Activated CD8-positive, alpha-beta memory T cell treated with anti-CD3 and anti-CD28 coated beads, Interleukin-2, amount 50 U/mL, for 24 hours (primary cell): ENCODE results near the gene TUBB4B.
"Not testable (repeated sequence)": the region's sequence is repeated elsewhere in the genome, so short reads cannot be mapped to it uniquely, and the experiment has no call there.

ENCODE experiments used
- DNase-seq: peaks from one replicate; pipeline ENCODE4 v3.0.0-alpha.2; 2020; ENCODE audit errors: extremely low read depth

Gene TUBB4B

DNA sequence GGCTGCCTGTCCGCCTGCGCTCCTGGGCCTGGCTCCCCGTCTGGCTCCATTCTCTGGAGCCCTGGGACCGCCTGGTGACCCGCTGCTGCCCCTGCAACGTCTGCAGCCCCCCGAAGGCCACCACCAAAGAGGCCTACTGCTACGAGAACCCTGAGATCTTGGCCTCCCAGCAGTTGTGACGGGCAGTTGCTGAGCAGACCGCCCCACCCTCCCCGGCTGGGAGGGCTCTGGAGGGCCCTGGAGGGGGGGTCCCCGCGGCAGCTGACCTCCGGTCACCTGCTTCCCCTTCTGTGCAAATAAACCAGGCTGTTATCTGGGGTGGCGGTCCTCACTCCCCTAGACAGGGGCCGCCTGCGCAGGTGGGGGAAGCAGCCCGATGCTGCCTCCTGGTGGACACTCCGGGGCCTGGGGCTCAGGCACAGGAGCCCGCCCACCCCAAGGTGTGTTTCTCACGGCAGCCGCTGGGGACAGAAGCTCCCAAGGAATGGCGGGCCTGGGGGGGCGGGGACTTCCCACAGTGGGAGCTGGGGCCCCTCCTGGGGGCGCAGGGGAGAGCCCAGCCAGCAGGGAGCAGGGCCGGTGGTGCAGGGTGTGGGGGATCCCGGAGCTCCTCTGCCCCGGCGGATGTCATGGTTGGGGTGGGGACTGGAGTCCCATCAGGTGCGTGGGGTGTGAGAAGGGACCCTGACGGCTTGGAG is 4.7 kb upstream of the TUBB4B start:
- DNase-seq = peak; percentile 72

GRCh38 chr9:137236936-137237421 is 4.1 kb upstream of the TUBB4B start:
- no peak for DNase-seq

DNA sequence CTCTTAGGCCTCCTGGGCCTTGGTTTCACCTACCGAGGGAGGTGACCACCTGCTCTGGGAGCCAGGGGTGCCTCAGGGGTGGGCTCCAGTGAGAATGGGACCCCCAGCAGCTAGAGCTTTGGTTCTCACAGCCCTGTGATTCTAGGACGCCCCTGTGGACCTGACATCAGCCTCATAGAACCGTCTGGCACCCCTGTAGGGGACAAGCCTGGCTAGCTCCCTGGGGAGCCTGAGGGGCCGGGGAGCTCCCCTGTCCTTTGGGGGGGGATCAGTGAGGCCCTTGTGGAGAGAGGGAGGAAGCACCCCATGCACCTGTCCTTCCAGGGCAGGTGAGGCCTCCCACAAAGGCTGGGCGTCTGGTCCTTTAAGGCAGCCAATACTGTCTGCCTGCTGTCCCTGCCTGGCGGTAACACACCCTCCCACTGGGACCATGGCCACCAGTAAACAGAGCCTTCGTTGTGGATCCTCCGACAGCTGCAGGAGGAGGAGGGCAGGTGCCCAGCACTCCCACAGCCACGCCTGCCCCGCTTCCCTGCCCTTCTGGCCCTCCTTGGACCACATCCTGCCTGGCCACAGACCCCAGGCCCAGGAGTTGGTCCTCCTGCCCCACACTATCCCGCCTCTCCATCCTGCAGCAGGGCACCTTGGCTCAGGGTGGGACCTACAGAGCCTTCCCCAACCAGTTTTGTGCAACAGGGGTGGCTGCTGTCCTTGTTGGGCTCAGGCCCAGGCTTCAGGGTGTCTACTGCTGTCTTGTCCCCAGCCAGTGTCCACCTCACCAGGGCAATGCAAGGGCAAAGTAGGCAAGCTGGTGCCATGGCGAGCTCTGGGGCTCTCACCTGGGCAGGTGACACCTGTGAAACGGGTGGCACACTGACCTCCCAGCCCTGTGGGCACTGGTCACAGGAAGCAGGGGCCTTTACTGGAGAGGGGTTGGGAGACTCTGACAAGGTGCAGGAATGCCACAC is 3.0 kb upstream of the TUBB4B start:
- no peak for DNase-seq

GRCh38 chr9:137239541-137240200 is 1.4 kb upstream of the TUBB4B start:
- DNase-seq = not testable (repeated sequence)

DNA sequence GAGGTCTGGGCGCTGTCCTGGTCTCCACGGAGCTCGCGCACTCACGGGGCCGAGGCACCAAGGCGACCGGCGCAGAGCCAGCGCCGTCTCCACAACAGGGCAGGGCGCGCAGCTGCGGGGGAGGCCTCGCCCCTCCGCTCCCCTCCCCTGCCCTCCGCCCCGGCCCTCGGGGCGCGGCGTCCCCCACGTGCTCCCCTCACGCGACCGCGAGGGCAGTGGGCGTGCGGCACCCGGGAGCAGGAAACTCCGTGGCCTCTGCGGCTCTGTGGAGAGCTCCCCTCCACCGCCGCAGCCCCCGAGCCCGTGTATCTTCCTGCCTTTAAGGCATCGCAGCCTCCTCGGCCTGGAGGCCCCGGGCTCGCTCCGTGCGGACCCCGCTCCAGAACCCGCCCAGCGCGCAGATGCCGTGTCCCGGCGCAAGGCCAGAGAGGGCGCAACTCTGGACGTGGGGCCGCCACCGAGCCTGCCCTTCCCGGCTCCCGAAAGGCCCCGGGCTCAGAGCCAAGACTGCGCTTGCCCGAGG is 708 bp upstream of the TUBB4B start:
- peak; percentile 32 for DNase-seq

- DNase-seq = no peak
Measured at GRCh38 chr9:137241490-137242268, 592 bp downstream of the TUBB4B start.

GRCh38 chr9:137242269-137243203 is 1.4 kb downstream of the TUBB4B start:
- DNase-seq = no peak

DNA sequence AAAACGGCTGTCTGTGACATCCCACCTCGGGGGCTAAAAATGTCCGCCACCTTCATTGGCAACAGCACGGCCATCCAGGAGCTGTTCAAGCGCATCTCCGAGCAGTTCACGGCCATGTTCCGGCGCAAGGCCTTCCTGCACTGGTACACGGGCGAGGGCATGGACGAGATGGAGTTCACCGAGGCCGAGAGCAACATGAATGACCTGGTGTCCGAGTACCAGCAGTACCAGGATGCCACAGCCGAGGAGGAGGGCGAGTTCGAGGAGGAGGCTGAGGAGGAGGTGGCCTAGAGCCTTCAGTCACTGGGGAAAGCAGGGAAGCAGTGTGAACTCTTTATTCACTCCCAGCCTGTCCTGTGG is 2.2 kb downstream of the TUBB4B start:
- not testable (repeated sequence) for DNase-seq

GRCh38 chr9:137243626-137244485 is 2.8 kb downstream of the TUBB4B start:
- no peak for DNase-seq

DNA sequence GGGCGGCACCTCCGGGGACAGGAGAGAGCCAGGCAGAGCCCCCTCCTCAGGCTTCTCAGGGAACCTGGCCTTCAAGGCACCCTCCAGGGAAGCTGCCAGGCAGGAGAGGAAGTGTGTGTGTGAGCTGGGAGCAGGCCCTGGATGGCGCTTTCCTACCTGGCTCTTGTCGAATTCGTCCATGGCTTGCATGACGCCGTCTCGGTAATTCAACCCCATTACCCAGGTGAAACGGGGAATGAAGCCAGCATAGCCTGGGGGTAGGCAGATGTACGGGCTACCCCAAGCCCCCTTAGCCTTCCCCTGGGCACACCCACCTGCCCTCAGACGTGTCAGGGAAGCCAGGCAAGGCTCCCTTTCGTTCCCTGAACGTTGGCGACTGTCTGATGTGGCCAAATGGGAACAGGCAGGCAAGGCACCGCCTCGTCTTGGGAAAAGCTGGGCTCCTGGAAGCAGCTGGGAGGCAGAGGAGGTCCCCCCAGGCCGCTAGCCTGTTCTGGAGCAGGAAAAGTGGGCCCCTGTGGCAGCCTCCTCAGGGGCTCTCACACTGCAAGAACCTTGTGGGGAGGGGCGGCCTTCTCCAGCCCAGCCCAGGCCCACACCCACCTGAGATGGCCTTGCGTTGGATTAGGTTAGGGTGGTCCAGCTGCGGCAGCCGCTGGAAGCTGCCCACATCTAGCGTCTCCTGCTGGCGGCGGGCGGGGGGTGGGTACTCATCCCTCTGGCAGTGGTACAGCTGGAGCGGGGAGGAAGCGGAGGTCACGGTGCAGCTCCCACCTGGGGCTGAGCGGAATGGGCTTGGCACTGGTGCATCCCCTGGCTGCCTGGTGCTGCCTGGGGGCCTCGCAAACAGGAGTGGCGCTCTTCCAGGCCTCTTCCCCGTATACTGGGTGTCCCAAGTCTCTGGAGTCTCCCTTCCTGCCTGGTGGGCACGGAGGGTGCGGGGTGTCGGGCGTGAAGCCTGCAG is 3.7 kb downstream of the TUBB4B start:
- no peak for DNase-seq

DNA sequence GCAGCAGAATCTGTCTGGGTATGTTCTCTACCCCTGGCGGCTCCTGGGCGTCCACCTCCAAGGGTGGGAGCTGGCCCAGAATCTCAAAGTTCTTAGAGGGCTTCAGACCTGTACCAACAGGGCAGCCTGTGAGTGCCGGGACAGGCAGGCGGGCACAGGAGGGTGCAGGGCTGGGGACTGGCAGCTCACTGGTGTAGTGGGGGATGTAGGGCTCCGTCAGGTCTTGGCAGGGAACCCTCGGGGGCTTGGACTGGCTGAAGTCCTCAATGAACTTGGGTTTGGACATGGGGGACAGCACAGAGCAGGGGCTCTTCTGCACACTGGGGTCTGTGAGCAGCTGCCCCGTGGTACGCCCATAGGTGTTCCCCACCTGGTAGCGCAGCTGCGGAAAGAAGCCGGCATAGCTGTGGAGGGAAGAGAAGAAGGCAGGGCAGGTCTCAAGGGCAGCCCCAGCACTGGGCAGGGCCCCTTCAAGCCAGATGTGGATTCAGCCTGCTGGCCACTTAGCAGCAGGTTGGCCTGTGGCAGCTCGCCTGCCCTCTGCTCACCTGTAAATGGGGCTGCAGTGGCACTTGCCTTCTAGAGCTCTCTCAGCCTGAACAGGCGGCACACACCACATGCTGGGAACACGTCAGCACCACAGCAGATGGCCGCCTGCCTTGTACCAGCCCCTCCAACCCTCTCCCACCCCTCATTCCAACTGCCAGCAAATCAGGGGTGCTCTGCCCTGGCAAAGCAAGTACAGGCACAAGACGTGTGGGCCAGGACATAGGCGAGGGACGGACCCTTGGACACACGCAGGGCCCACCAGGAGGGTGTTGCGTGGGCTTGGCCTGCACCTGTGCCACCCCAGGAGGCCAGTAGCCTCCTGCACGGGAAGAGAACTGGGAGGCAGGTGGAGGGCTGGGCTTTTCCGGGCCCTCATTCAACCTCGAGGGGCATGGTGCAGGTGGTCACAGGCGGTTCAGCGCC is 4.6 kb downstream of the TUBB4B start:
- DNase-seq = no peak

DNA sequence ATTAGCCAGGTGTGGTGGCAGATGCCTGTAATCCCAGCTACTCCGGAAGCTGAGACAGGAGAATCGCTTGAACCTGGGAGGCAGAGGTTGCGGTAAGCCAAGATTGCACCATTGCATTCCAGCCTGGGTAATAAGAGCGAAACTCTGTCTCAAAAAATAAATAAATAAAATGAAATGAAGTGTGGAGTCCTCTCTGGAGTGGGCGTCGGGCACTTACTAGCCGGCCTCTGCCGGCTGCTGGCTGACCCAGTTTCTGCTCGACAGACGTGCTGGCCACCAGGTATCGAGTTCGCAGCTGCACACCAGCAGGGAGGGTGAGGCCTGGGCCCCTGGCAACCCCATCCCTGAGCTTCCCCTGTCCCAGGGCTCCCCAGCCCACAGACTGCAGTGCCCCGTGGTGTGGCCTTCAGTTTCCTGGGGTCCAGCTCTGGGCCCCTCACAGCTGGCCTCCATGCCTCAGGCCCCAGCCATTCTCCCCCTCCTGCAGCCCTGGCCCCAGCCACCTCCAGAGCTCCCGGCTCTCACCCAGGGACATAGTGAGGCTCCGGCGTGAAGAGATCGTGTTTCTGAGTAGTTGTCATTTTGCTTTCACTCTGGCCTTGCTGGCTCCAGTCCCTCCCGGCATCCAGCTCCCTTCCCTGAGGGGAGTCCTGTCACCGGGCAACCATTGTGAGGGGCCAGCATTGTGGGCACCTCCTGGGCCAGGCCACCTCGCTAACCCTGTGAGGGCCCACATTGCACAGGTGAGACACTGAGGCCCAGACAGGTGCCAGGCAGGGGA is 6.2 kb downstream of the TUBB4B start:
- DNase-seq = no peak

DNA sequence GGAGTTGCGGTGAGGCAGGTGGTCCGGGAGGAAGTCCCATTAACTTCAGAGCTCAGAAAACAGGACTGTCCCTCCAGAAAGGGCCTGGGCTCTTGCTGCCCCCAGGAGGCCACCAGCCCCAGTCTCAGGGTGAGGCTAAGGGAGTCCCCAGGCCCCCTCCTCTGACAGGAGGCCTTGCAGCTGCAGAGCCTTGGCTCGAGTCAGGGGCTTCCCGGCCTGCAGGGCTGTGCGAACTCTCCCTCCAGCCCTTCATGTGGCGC is 6.8 kb downstream of the TUBB4B start:
- no peak for DNase-seq

DNA sequence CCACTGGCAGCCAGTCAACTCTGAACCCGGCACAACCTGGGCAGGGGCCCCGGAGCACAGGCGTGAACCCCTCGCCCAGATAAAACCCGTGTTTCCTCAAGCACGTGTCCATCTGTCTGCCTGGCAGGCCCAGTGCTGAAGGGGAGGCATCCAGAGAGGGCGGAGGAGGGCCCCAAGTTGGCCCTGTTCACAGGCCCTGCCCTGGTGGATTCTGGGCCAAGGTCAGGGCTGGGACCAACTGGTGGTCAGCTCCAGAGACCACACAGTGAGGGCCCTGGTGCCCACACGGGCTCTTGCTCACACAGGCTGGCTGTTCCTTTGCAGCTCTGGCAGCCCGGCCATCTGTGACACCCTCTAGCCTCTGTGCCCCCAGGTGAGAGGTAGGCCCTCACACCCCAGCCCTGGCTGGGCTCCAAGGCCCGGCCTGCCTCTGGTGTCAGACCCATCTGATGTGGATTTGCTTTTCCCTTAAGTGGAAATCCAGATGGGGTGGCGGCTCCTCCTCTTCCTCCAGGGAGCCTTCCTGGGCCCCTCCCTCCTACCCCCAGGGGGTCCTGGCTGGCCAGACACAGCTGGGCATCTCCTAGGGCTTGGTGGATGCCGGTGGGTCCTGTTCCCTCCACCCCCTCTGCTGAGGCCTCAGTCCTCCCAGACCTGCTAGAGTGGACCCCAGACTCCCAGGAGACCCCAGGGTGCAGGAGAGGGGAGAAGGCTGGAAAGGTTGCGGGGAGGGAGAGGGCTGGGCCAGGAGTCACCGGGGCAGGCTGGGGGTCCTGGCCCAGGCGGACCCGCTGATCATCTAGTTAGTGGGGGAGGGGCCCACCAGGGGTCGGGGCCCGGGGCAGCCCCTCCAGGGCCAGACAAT is 9.5 kb downstream of the TUBB4B start:
- no peak for DNase-seq

DNA sequence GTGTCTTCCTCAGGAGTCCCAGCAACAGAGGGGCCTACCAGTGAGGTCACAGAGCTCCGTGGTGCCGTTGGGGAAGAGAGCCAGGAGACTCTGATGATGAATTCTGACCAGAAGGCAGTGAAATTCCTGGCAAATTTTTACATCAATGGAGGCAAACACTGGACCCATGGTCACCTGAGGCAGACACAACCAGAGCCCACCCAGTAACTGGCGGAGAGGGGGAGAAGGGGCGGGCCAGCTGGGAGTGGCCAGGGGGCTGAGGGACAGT is 10.0 kb downstream of the TUBB4B start, which contains the start of gene STPG3:
Gene STPG3 (plus strand): TSS at position 93 of the 268 bp plus-strand sequence. CDS start 1 bp downstream, at position 94.
- no peak for DNase-seq
